K562 (cell line): Measurements from ENCODE around the gene SYT13.

Experiments used
- CTCF ChIP-seq, 3 experiments: IDR thresholded peaks in 2 of 3; conservative IDR thresholded peaks in 1 of 3; 2 replicates each; pipeline ENCODE4 v1.5.1; 2011 to 2012; ENCODE audit warnings: low read length in 3 of 3, mild to moderate bottlenecking in 3 of 3, control low read depth in 2 of 3, improper control_type of control experiment in 1 of 3, inconsistent platforms in 1 of 3, low read depth in 1 of 3, mixed read lengths in 1 of 3, moderate library complexity in 1 of 3; ENCODE audit not compliant: insufficient read depth in 2 of 3
- ETS1 ChIP-seq: conservative IDR thresholded peaks from 2 replicates; pipeline ENCODE4 v1.6.1; 2011; ENCODE audit warnings: low read depth, mild to moderate bottlenecking, low read length; ENCODE audit not compliant: control insufficient read depth
- RBM22 ChIP-seq: fragments of 200-400 bp; formaldehyde crosslinking; IDR thresholded peaks from 2 replicates; pipeline ENCODE4 v1.6.1; 2018; ENCODE audit warnings: low read length, low read depth; ENCODE audit not compliant: poor library complexity, severe bottlenecking
- RCOR1 ChIP-seq, 2 experiments: IDR thresholded peaks; 2 replicates each; pipeline ENCODE4 v1.6.1; 2012; ENCODE audit warnings: low read depth in 2 of 2, low read length in 2 of 2, borderline replicate concordance in 1 of 2, improper control_type of control experiment in 1 of 2
- SMARCE1 ChIP-seq: fragments of 450-650 bp; IDR thresholded peaks from 2 replicates; pipeline ENCODE4 v1.7.1; 2016; ENCODE audit warnings: mild to moderate bottlenecking
- TAF9B ChIP-seq: fragments of 450-650 bp; IDR thresholded peaks from 2 replicates; pipeline ENCODE4 v1.6.1; 2018; ENCODE audit warnings: mild to moderate bottlenecking; ENCODE audit not compliant: partially characterized antibody
- YBX1 ChIP-seq: fragments of 450-650 bp; IDR thresholded peaks from 2 replicates; pipeline ENCODE4 v1.7.1; 2016; ENCODE audit warnings: mild to moderate bottlenecking
- ZNF146 ChIP-seq: IDR thresholded peaks from one replicate; pipeline ENCODE4 v1.6.1; 2018; ENCODE audit warnings: missing compliant biosample characterization; ENCODE audit not compliant: unreplicated experiment
- ZNF354B ChIP-seq: fragments of 250-450 bp; sonication (Bioruptor Pico); IDR thresholded peaks from 2 replicates; pipeline ENCODE4 v1.4.0; 2020

GRCh38 chr11:45225961-45226871, 59.9 kb downstream of the SYT13 start:
- TF ChIP-seq CTCF (IDR thresholded peaks at IDR 0.05 in 2 of 3, conservative IDR thresholded peaks at IDR 0.05 in 1 of 3; ENCODE audit: insufficient read depth in 2 of 3, low read depth in 1 of 3, low read length in 3 of 3) (no peak), TAF9B (no peak), ZNF146 (CRISPR knock-in tag) (no peak), ETS1 (no peak), RCOR1 (IDR thresholded peaks at IDR 0.05; ENCODE audit: borderline replicate concordance in 1 of 2, low read depth in 2 of 2, low read length in 2 of 2) (no peak), YBX1 (no peak), SMARCE1 (no peak), ZNF354B (no peak), RBM22 (no peak)
